Heart right ventricle (tissue), 16 donors: ENCODE data around the gene UACA. TPM values are rescaled to one million over a fixed set of nuclear protein-coding genes. Genes with fewer than 3 reads are reported as not detected.

Source experiments
- ATAC-seq, 8 donors: fragments of 200-7000 bp; cut with Tn5 transposase; one replicate each; pipeline ENCODE4 v1.9.1; 2020; ENCODE audit warnings: mild to moderate bottlenecking in 8 of 8, moderate library complexity in 8 of 8, moderate number of reproducible peaks in 1 of 8
- DNase-seq, 2 donors: peaks; one replicate each; pipeline ENCODE4 v3.0.0-alpha.2; 2020
- H3K27ac ChIP-seq, 10 donors: fragments of 200-600 bp; sonication (generic) in 2 of 10; one replicate each; pipeline versions ENCODE4 v1.5.0 to v1.8.0; 2020 to 2022; ENCODE audit warnings: mild to moderate bottlenecking in 3 of 10
- H3K27me3 ChIP-seq, 7 donors: fragments of 200-600 bp; one replicate each; pipeline ENCODE4 v1.8.0; 2021 to 2022; ENCODE audit warnings: mild to moderate bottlenecking in 2 of 7
- H3K36me3 ChIP-seq, 9 donors: fragments of 200-600 bp; sonication (generic) in 1 of 9; one replicate each; pipeline versions ENCODE4 v1.5.0 to v1.8.0; 2020 to 2022; ENCODE audit warnings: mild to moderate bottlenecking in 2 of 9
- H3K4me1 ChIP-seq, 9 donors: fragments of 200-600 bp; sonication (generic) in 1 of 9; one replicate each; pipeline versions ENCODE4 v1.5.0 to v1.8.0; 2020 to 2022; ENCODE audit warnings: mild to moderate bottlenecking in 4 of 9
- H3K4me3 ChIP-seq, 10 donors: fragments of 200-600 bp; sonication (generic) in 2 of 10; one replicate each; pipeline versions ENCODE4 v1.5.0 to v1.8.0; 2020 to 2022; ENCODE audit warnings: mild to moderate bottlenecking in 7 of 10, moderate library complexity in 2 of 10
- H3K9me3 ChIP-seq, 11 donors: fragments of 200-600 bp in 10 of 11; sonication (generic) in 2 of 11; one replicate each; pipeline versions ENCODE4 v1.5.0 to v1.8.0; 2013 to 2022; ENCODE audit warnings: mild to moderate bottlenecking in 2 of 11, control low read depth in 1 of 11, moderate library complexity in 1 of 11
- CTCF ChIP-seq, 9 donors: fragments of 200-600 bp; sonication (generic) in 2 of 9; IDR thresholded peaks; one replicate each; pipeline versions ENCODE4 v1.5.0 to v1.8.0; 2021 to 2022; ENCODE audit warnings: antibody characterized with exemption in 9 of 9, mild to moderate bottlenecking in 5 of 9, moderate library complexity in 1 of 9
- WGBS, 2 donors: extraction: QIAGEN DNeasy Blood & Tissue Kit; methylation state at CpG; one replicate each; pipeline ENCODE4 v1.1.7; 2013; ENCODE audit warnings: inconsistent platforms in 1 of 2; 5-methylcytosine and 5-hydroxymethylcytosine counted together
- intact Hi-C, 10 donors: fragments of 100-400 bp; cut with DNase I; formaldehyde crosslinking; loops; one replicate each; pipeline versions ENCODE4 v1.11.1 to v1.14.2; 2022
- polyA plus RNA-seq, 2 donors: library from polyadenylated mRNA; stranded (reverse); fragments of 200-250 nt; gene quantifications; one replicate each; pipeline ENCODE4 v1.2.3, GENCODE V29; 2013
- total RNA-seq, 10 donors: library from RNA; stranded (reverse); fragmentation: NEBNext Ultra II Directional in 3 of 10; extraction: Animal tissue kit (Norgen Biotek cat#: 25700) in 3 of 10; gene quantifications; one replicate each; pipeline versions ENCODE4 v1.2.1 to v1.2.4, GENCODE V29; 2021 to 2023
- donor health status: Arrhythmogenic right ventricular cardiomyopathy.
- donor health status: ischemic (EF 13 %, LVEDD 7.1; RV severe dilation, severe dysfunction).
- donor health status: healthy with polysubstance abuse.
- donor health status: DM: no; HTN: yes; CAD: no.
- donor health status: DM: no; HTN: no; CAD: no.
- donor health status: ischemic (EF 25% LVEDD 6.9; RV normal size, moderate dysfunction).
- donor health status: ischemic (EF 25% LVEDD 5.7; RV mildly dilated, moderate dysfunction).
- donor health status: healthy.
- donor health status: DM: yes; HTN: yes; CAD: no.
- donor health status: Ischemic cardiomyopathy.
- donor health status: ischemic (EF 35%, LVEDD 5.7; RV mildly dilated, moderate dysfunction).
- donor health status: nonischemic (EF 11% LVEDD 7.7; RV severe dilation, severe dysfunction).
- donor health status: DM: yes; HTN: yes; CAD: no.
- donor health status: PGD.
- donor health status: ischemic (EF 29% LVEDD 5.4; RV normal size, mild dysfunction).
- donor health status: nonischemic (EF 23%, LVEDD 6.1; RV moderate dilation, normal function).

Gene UACA
- total and polyA plus RNA-seq, 12 donors: 14.2 to 75.4 (median 47.1) TPM

- peak in 1 of 8 donors; percentile 45 for ATAC-seq
- no peak for DNase-seq
- Histone ChIP-seq H3K27me3 (no peaks in the 10 kb centered on the region), H3K27ac (peak overlapping the region in 4 of 10 donors; percentile 7 to 28 (median 25)), H3K4me1 (peaks cover 6 to 86% (median 60%) of the 10 kb centered on the region in 9 donors), H3K36me3 (peaks cover 0 to 7% (median 0%) of the 10 kb centered on the region in 9 donors), H3K4me3 (no peak overlapping the region), H3K9me3 (no peaks in the 10 kb centered on the region)
- no peak for TF ChIP-seq CTCF (IDR thresholded peaks at IDR 0.05)
- intact Hi-C loops: loop anchor here in 1 of 10 donors (10.0 kb wide), 1 partner anchor 47 kb away; the partner anchor contains the start of gene UACA
Measured at GRCh38 chr15:70717237-70717793, 46.0 kb downstream of the UACA start.

- Histone ChIP-seq H3K27me3 (no peaks in the 10 kb centered on the region), H3K9me3 (no peaks in the 10 kb centered on the region), H3K27ac (peak overlapping the region in 6 of 10 donors; percentile 4 to 60 (median 16)), H3K36me3 (peaks cover 0 to 3% (median 0%) of the 10 kb centered on the region in 9 donors), H3K4me1 (peaks cover 6 to 90% (median 58%) of the 10 kb centered on the region in 9 donors), H3K4me3 (no peak overlapping the region)
- TF ChIP-seq CTCF (IDR thresholded peaks at IDR 0.05): no peak
- intact Hi-C loops: loop anchor here in 1 of 10 donors (10.0 kb wide), 1 partner anchor 49 kb away; the partner anchor contains the start of gene UACA
- no peak for DNase-seq
- WGBS, 2 donors: 62% methylated on average over 6 of the region's 6 CpGs
- ATAC-seq: peak; percentile 22 to 75 (median 47)
Measured at GRCh38 chr15:70715840-70716485, 47.4 kb downstream of the UACA start.

GRCh38 chr15:70714565-70714964 is 48.8 kb downstream of the UACA start:
- no peak for DNase-seq
- Histone ChIP-seq H3K27me3 (no peaks in the 10 kb centered on the region), H3K36me3 (no peaks in the 10 kb centered on the region), H3K9me3 (no peaks in the 10 kb centered on the region), H3K4me3 (peak overlapping the region in 1 of 10 donors; percentile 5), H3K4me1 (peaks cover 6 to 78% (median 53%) of the 10 kb centered on the region in 9 donors), H3K27ac (peak overlapping the region in 7 of 10 donors; percentile 13 to 61 (median 52))
- ATAC-seq: peak in 3 of 8 donors; percentile 34 to 52 (median 45)
- intact Hi-C loops: loop anchor here in 1 of 10 donors (10.0 kb wide), 1 partner anchor 50 kb away; the partner anchor contains the start of gene UACA
- WGBS, 2 donors: 28% methylated on average over 3 of the region's 3 CpGs
- TF ChIP-seq CTCF (IDR thresholded peaks at IDR 0.05): no peak

- intact Hi-C loops: loop anchor here in 1 of 10 donors (10.0 kb wide), 1 partner anchor 51 kb away; the partner anchor contains the start of gene UACA
- no peaks in the 10 kb centered on the region for H3K36me3 ChIP-seq
- WGBS, 2 donors: 24 to 25% methylated on average over 2 of the region's 2 CpGs
- no peak for TF ChIP-seq CTCF (IDR thresholded peaks at IDR 0.05)
- DNase-seq (no peak), ATAC-seq (peak in 5 of 8 donors; percentile 13 to 38 (median 24))
- H3K9me3 ChIP-seq: no peaks in the 10 kb centered on the region
- peak overlapping the region in 1 of 10 donors; percentile 5 for H3K4me3 ChIP-seq
- peaks cover 6 to 72% (median 50%) of the 10 kb centered on the region in 9 donors for H3K4me1 ChIP-seq
- peak overlapping the region in 6 of 10 donors; percentile 26 to 61 (median 54) for H3K27ac ChIP-seq
- no peaks in the 10 kb centered on the region for H3K27me3 ChIP-seq
Measured at GRCh38 chr15:70714015-70714414, 49.3 kb downstream of the UACA start.
